SK-N-SH (cell line): Measurements from ENCODE around the gene RAPGEF1.
"Not testable (repeated sequence)": the region's sequence is repeated elsewhere in the genome, so short reads cannot be mapped to it uniquely, and the experiment has no call there.

Experiments used
- CHD2 ChIP-seq: fragments of 150-350 bp; IDR thresholded peaks from 2 replicates; pipeline ENCODE4 v1.6.1; 2018; ENCODE audit warnings: low read length; ENCODE audit not compliant: partially characterized antibody
- CTCF ChIP-seq: fragments of 200-600 bp; sonication (generic); IDR thresholded peaks from 2 replicates; pipeline ENCODE4 v1.6.1; 2017; ENCODE audit warnings: antibody characterized with exemption, mild to moderate bottlenecking, moderate library complexity
- EZH2phosphoT487 ChIP-seq: fragments of 200-600 bp; sonication (generic); IDR thresholded peaks from 2 replicates; pipeline ENCODE4 v1.6.1; 2017; ENCODE audit warnings: low read depth, mixed run types, mild to moderate bottlenecking, antibody characterized with exemption, moderate library complexity, borderline replicate concordance
- GABPA ChIP-seq: IDR thresholded peaks from 2 replicates; pipeline ENCODE4 v1.4.0; 2012; ENCODE audit warnings: low read depth, mild to moderate bottlenecking
- MAX ChIP-seq: IDR thresholded peaks from 2 replicates; pipeline ENCODE4 v1.4.0; 2012; ENCODE audit warnings: low read depth
- MEF2A ChIP-seq: IDR thresholded peaks from 2 replicates; pipeline ENCODE4 v1.4.0; 2012; ENCODE audit warnings: low read depth, borderline replicate concordance
- NFIC ChIP-seq: IDR thresholded peaks from 2 replicates; pipeline ENCODE4 v1.4.0; 2012; ENCODE audit warnings: borderline replicate concordance
- RAD21 ChIP-seq: IDR thresholded peaks from 2 replicates; pipeline ENCODE4 v1.6.1; 2012; ENCODE audit warnings: mild to moderate bottlenecking, low read length
- RCOR1 ChIP-seq: fragments of 150-350 bp; IDR thresholded peaks from 2 replicates; pipeline ENCODE4 v1.6.1; 2017; ENCODE audit warnings: antibody characterized with exemption, low read length
- RFX5 ChIP-seq: IDR thresholded peaks from 2 replicates; pipeline ENCODE4 v1.6.1; 2012; ENCODE audit warnings: mild to moderate bottlenecking, improper control_type of control experiment, low read length
- SMC3 ChIP-seq: IDR thresholded peaks from 2 replicates; pipeline ENCODE4 v1.6.1; 2012; ENCODE audit warnings: low read depth, low read length, improper control_type of control experiment
- TAF1 ChIP-seq: IDR thresholded peaks from 2 replicates; pipeline ENCODE4 v1.6.1; 2012; ENCODE audit warnings: low read depth, mild to moderate bottlenecking, low read length, moderate library complexity, borderline replicate concordance
- USF2 ChIP-seq: fragments of 150-350 bp; IDR thresholded peaks from 2 replicates; pipeline ENCODE4 v1.6.1; 2017; ENCODE audit warnings: antibody characterized with exemption, low read length, low read depth, borderline replicate concordance

GRCh38 chr9:131681108-131681507, 58.8 kb downstream of the RAPGEF1 start:
- TF ChIP-seq CHD2, NFIC, USF2, CTCF, MAX, GABPA, SMC3, EZH2phosphoT487, MEF2A, RFX5, TAF1, RCOR1, RAD21: not testable (repeated sequence)
